Keratinocyte (primary cell): ENCODE measurements around the gene ZNF627. TPM values are rescaled to one million over a fixed set of nuclear protein-coding genes. Genes with fewer than 3 reads are reported as not detected.

Experiments used
- DNase-seq: peaks from one replicate; pipeline ENCODE4 v3.0.0-alpha.2; 2011; ENCODE audit warnings: low read depth, missing footprints, low spot score
- FAIRE-seq: peaks from 2 replicates; lab custom pipeline; 2011; peaks lifted over from hg19 to GRCh38; lab: Jason Lieb, UNC
- H2AFZ ChIP-seq: 2 replicates; pipeline ENCODE4 v1.6.0; 2012; ENCODE audit warnings: low read length, control low read depth, inconsistent platforms; ENCODE audit not compliant: control insufficient read depth
- H3K27ac ChIP-seq: 2 replicates; pipeline ENCODE4 v1.5.1; 2011; ENCODE audit warnings: low read length; ENCODE audit not compliant: control insufficient read depth, insufficient read depth
- H3K27me3 ChIP-seq: 3 replicates; pipeline ENCODE4 v1.6.0; 2011; ENCODE audit warnings: low read length; ENCODE audit not compliant: control insufficient read depth, insufficient read depth; ENCODE audit errors: extremely low read depth
- H3K36me3 ChIP-seq, 2 experiments: 2 replicates in 1 of 2; 3 replicates in 1 of 2; pipeline ENCODE4 v1.5.1; 2011; ENCODE audit warnings: low read length in 2 of 2, mild to moderate bottlenecking in 1 of 2; ENCODE audit not compliant: control insufficient read depth in 2 of 2, insufficient read depth in 2 of 2; ENCODE audit errors: extremely low read depth in 1 of 2
- H3K4me1 ChIP-seq: 3 replicates; pipeline ENCODE4 v1.5.1; 2011; ENCODE audit warnings: low read length; ENCODE audit not compliant: control insufficient read depth, insufficient read depth; ENCODE audit errors: extremely low read depth
- H3K4me2 ChIP-seq: 3 replicates; pipeline ENCODE4 v1.6.0; 2011; ENCODE audit warnings: low read depth, low read length; ENCODE audit not compliant: control insufficient read depth, insufficient read depth; ENCODE audit errors: extremely low read depth
- H3K4me3 ChIP-seq, 3 experiments: fragments of 200-600 bp in 1 of 3; sonication (generic) in 1 of 3; 2 replicates in 2 of 3; 3 replicates in 1 of 3; pipeline ENCODE4 v1.5.1; 2011 to 2016; ENCODE audit warnings: low read length in 3 of 3, mild to moderate bottlenecking in 3 of 3, control low read depth in 2 of 3, inconsistent platforms in 1 of 3, low read depth in 1 of 3, mixed read lengths in 1 of 3, mixed run types in 1 of 3, moderate library complexity in 1 of 3; ENCODE audit not compliant: control insufficient read depth in 2 of 3, insufficient read depth in 2 of 3; ENCODE audit errors: extremely low read depth in 1 of 3
- H3K79me2 ChIP-seq: 2 replicates; pipeline ENCODE4 v1.6.0; 2012; ENCODE audit warnings: low read length; ENCODE audit not compliant: control insufficient read depth, insufficient read depth
- H3K9ac ChIP-seq: 3 replicates; pipeline ENCODE4 v1.6.0; 2011; ENCODE audit warnings: low read length; ENCODE audit not compliant: control insufficient read depth, insufficient read depth; ENCODE audit errors: extremely low read depth
- H3K9me1 ChIP-seq: 3 replicates; pipeline ENCODE4 v1.6.0; 2011; ENCODE audit warnings: low read length; ENCODE audit not compliant: control insufficient read depth, insufficient read depth; ENCODE audit errors: extremely low read depth
- H3K9me3 ChIP-seq: 2 replicates; pipeline ENCODE4 v1.5.1; 2012; ENCODE audit warnings: low read depth, low read length; ENCODE audit not compliant: control insufficient read depth
- H4K20me1 ChIP-seq: 3 replicates; pipeline ENCODE4 v1.6.0; 2011; ENCODE audit warnings: low read length; ENCODE audit not compliant: control insufficient read depth, insufficient read depth; ENCODE audit errors: extremely low read depth
- CTCF ChIP-seq, 3 experiments: IDR thresholded peaks in 1 of 3; conservative IDR thresholded peaks in 1 of 3; optimal IDR thresholded peaks in 1 of 3; 2 replicates in 2 of 3; 3 replicates in 1 of 3; pipeline versions ENCODE3 to v1.5.1; 2011; ENCODE audit warnings: low read length in 3 of 3, mild to moderate bottlenecking in 3 of 3, moderate library complexity in 2 of 3, control low read depth in 1 of 3, inconsistent platforms in 1 of 3; ENCODE audit not compliant: insufficient read depth in 2 of 3; ENCODE audit errors: extremely low read depth in 1 of 3
- EZH2 ChIP-seq: IDR thresholded peaks from one replicate; pipeline ENCODE4 v1.6.1; 2012; ENCODE audit warnings: inconsistent platforms, mild to moderate bottlenecking, low read length, moderate library complexity
- dilution Hi-C: fragments of 300-500 bp; cut with MboI; formaldehyde crosslinking; loops from one replicate; pipeline ENCODE4 v1.7.0; 2020; ENCODE audit warnings: low sequenced_read_pairs; ENCODE audit not compliant: extremely low pct_ligation_motif_present
- polyA plus RNA-seq, 5 experiments: library from polyadenylated mRNA; depleted of rRNA in 3 of 5; stranded (reverse) in 3 of 5; stranded (forward) in 1 of 5; unstranded in 1 of 5; fragments of >200 nt; gene quantifications; 1 replicate in 1 of 5; 2 replicates in 3 of 5; 3 replicates in 1 of 5; pipeline versions ENCODE4 v1.2.1 to v1.2.3, GENCODE V29; 2011 to 2012; ENCODE audit warnings: missing spikeins in 2 of 5, low read depth in 1 of 5, low replicate concordance in 1 of 5

ZNF627 gene
- polyA plus RNA-seq, 1 donor (not counting 4 experiments of a cell fraction or from before 2014, with no cell fraction given): 8.5 TPM

- Histone ChIP-seq H4K20me1 (no peaks in the 10 kb centered on the region), H3K36me3 (no peaks in the 10 kb centered on the region), H3K9me1 (no peaks in the 10 kb centered on the region), H3K27me3 (no peaks in the 10 kb centered on the region), H3K4me2 (no peak overlapping the region), H3K9me3 (no peaks in the 10 kb centered on the region), H3K9ac (no peak overlapping the region), H2AFZ (no peak overlapping the region), H3K4me3 (no peak overlapping the region), H3K4me1 (no peaks in the 10 kb centered on the region), H3K27ac (no peak overlapping the region), H3K79me2 (no peaks in the 10 kb centered on the region)
- DNase-seq (no peak), FAIRE-seq (no peak)
- dilution Hi-C loops: no loop called here
- TF ChIP-seq CTCF (optimal IDR thresholded peaks at IDR 0.05 in 1 of 3, IDR thresholded peaks at IDR 0.05 in 1 of 3, conservative IDR thresholded peaks at IDR 0.05 in 1 of 3; ENCODE audit: extremely low read depth in 1 of 3, insufficient read depth in 2 of 3, low read length in 3 of 3) (no peak), EZH2 (no peak)
Measured at GRCh38 chr19:11586331-11586730, 11.0 kb upstream of the ZNF627 start.

GRCh38 chr19:11587302-11587974, 9.8 kb upstream of the ZNF627 start:
- Histone ChIP-seq H2AFZ (peak overlapping the region; percentile 35), H3K4me2 (peak overlapping the region; percentile 31), H3K79me2 (no peaks in the 10 kb centered on the region), H3K27me3 (no peaks in the 10 kb centered on the region), H3K9me3 (no peaks in the 10 kb centered on the region), H3K36me3 (no peaks in the 10 kb centered on the region), H4K20me1 (no peaks in the 10 kb centered on the region), H3K9me1 (no peaks in the 10 kb centered on the region), H3K4me1 (no peaks in the 10 kb centered on the region), H3K4me3 (no peak overlapping the region), H3K27ac (no peak overlapping the region), H3K9ac (no peak overlapping the region)
- FAIRE-seq (no peak), DNase-seq (no peak)
- dilution Hi-C loops: no loop called here
- TF ChIP-seq EZH2: no peak
- peak; percentile 88 to 97 (median 93) for TF ChIP-seq CTCF (optimal IDR thresholded peaks at IDR 0.05 in 1 of 3, IDR thresholded peaks at IDR 0.05 in 1 of 3, conservative IDR thresholded peaks at IDR 0.05 in 1 of 3; ENCODE audit: extremely low read depth in 1 of 3, insufficient read depth in 2 of 3, low read length in 3 of 3)
